Measurements from ENCODE around the gene TGM1. TPM values are rescaled to one million over a fixed set of nuclear protein-coding genes. Genes with fewer than 3 reads are reported as not detected.
"Not testable (repeated sequence)": the region's sequence is repeated elsewhere in the genome, so short reads cannot be mapped to it uniquely, and the experiment has no call there.

Gene TGM1
- polyA plus RNA-seq, 3 donors: 1.2 to 1.9 (median 1.2) TPM

- peak; percentile 90 to 94 (median 92) for DNase-seq (ENCODE audit: low read depth in 3 of 3, low spot score in 2 of 3)
Measured at GRCh38 chr14:24212924-24213865, 49.8 kb downstream of the TGM1 start, which contains the start of gene CHMP4A. CHMP4A (minus strand) TSS chr14:24213488; CDS start chr14:24213439, 49 bp downstream.

- no peak for DNase-seq (ENCODE audit: low read depth in 3 of 3, low spot score in 2 of 3)
Measured at GRCh38 chr14:24211311-24211710, 51.7 kb downstream of the TGM1 start.

- DNase-seq (ENCODE audit: low read depth in 3 of 3, low spot score in 2 of 3): no peak
Measured at GRCh38 chr14:24207625-24208024, 55.4 kb downstream of the TGM1 start.

GRCh38 chr14:24207104-24207551 lies 55.8 kb downstream of the TGM1 start:
- DNase-seq (ENCODE audit: low read depth in 3 of 3, low spot score in 2 of 3): no peak

GRCh38 chr14:24206260-24207103 lies 56.5 kb downstream of the TGM1 start:
- DNase-seq (ENCODE audit: low read depth in 3 of 3, low spot score in 2 of 3): no peak

- DNase-seq (ENCODE audit: low read depth in 3 of 3, low spot score in 2 of 3): no peak
Measured at GRCh38 chr14:24204163-24205146, 58.5 kb downstream of the TGM1 start.

- not testable (repeated sequence) for DNase-seq (ENCODE audit: low read depth in 3 of 3, low spot score in 2 of 3)
Measured at GRCh38 chr14:24203249-24203886, 59.6 kb downstream of the TGM1 start.

- DNase-seq (ENCODE audit: low read depth in 3 of 3, low spot score in 2 of 3): not testable (repeated sequence)
Measured at GRCh38 chr14:24202538-24202937, 60.4 kb downstream of the TGM1 start.

Other genes starting within 250 kb of the TGM1 start
- gene CARMIL3, start 211.2 kb downstream of the TGM1 start, polyA plus RNA-seq (ENCODE audit: insufficient read length in 3 of 3): 1 to 10 TPM; 1.0 to 2.0 (median 1.4) TPM
- not detected for gene CPNE6, start 191.6 kb downstream of the TGM1 start, polyA plus RNA-seq (ENCODE audit: insufficient read length in 3 of 3)
- 10 to 100 TPM; 25.5 to 32.6 (median 27.3) TPM for gene PCK2, start 168.9 kb downstream of the TGM1 start, polyA plus RNA-seq (ENCODE audit: insufficient read length in 3 of 3)
- gene DCAF11, start 148.4 kb downstream of the TGM1 start, polyA plus RNA-seq (ENCODE audit: insufficient read length in 3 of 3): 10 to 100 TPM; 75.4 to 83.3 (median 77.3) TPM
- gene NRL, start 148.2 kb downstream of the TGM1 start, polyA plus RNA-seq (ENCODE audit: insufficient read length in 3 of 3): 1 to 10 TPM; 1.8 to 3.7 (median 2.9) TPM
- under 1 TPM; 0.68 to 0.86 (median 0.79) TPM for gene FITM1, start 132.5 kb downstream of the TGM1 start, polyA plus RNA-seq (ENCODE audit: insufficient read length in 3 of 3)
- 100 to 1,000 TPM; 216 to 231 (median 224) TPM for gene PSME1, start 127.0 kb downstream of the TGM1 start, polyA plus RNA-seq (ENCODE audit: insufficient read length in 3 of 3)
- gene EMC9, start 121.6 kb downstream of the TGM1 start, polyA plus RNA-seq (ENCODE audit: insufficient read length in 3 of 3): 10 to 100 TPM; 11.9 to 20.1 (median 15.3) TPM
- 100 to 1,000 TPM; 165 to 179 (median 171) TPM for gene PSME2, start 116.6 kb downstream of the TGM1 start, polyA plus RNA-seq (ENCODE audit: insufficient read length in 3 of 3)
- gene RNF31, start 115.7 kb downstream of the TGM1 start, polyA plus RNA-seq (ENCODE audit: insufficient read length in 3 of 3): 10 to 100 TPM; 41.5 to 46.9 (median 43.4) TPM
- 10 to 100 TPM; 56.8 to 60.1 (median 57.5) TPM for gene IRF9, start 101.9 kb downstream of the TGM1 start, polyA plus RNA-seq (ENCODE audit: insufficient read length in 3 of 3)
- gene REC8, start 91.1 kb downstream of the TGM1 start, polyA plus RNA-seq (ENCODE audit: insufficient read length in 3 of 3): 10 to 100 TPM; 47.5 to 51.6 (median 50.0) TPM
- gene IPO4, start 74.4 kb downstream of the TGM1 start, polyA plus RNA-seq (ENCODE audit: insufficient read length in 3 of 3): 10 to 100 TPM; 31.4 to 35.6 (median 33.1) TPM
- gene TM9SF1, start 67.7 kb downstream of the TGM1 start, polyA plus RNA-seq (ENCODE audit: insufficient read length in 3 of 3): 10 to 100 TPM; 36.9 to 40.9 (median 39.0) TPM
- gene TSSK4, start 57.5 kb downstream of the TGM1 start, polyA plus RNA-seq (ENCODE audit: insufficient read length in 3 of 3): 1 to 10 TPM; 3.2 to 4.1 (median 4.0) TPM
- 10 to 100 TPM; 50.7 to 61.2 (median 55.7) TPM for gene CHMP4A, start 49.7 kb downstream of the TGM1 start, polyA plus RNA-seq (ENCODE audit: insufficient read length in 3 of 3)
- 10 to 100 TPM; 10.2 to 12.9 (median 12.5) TPM for gene MDP1, start 47.1 kb downstream of the TGM1 start, polyA plus RNA-seq (ENCODE audit: insufficient read length in 3 of 3)
- 100 to 1,000 TPM; 253 to 284 (median 266) TPM for gene NEDD8, start 30.8 kb downstream of the TGM1 start, polyA plus RNA-seq (ENCODE audit: insufficient read length in 3 of 3)
- 100 to 1,000 TPM; 105 to 133 (median 125) TPM for gene GMPR2, start 30.2 kb downstream of the TGM1 start, polyA plus RNA-seq (ENCODE audit: insufficient read length in 3 of 3)
- gene TINF2, start 20.6 kb downstream of the TGM1 start, polyA plus RNA-seq (ENCODE audit: insufficient read length in 3 of 3): 10 to 100 TPM; 64.3 to 71.3 (median 67.3) TPM
- gene RABGGTA, start 8.4 kb upstream of the TGM1 start, polyA plus RNA-seq (ENCODE audit: insufficient read length in 3 of 3): 10 to 100 TPM; 18.2 to 19.0 (median 18.5) TPM
- gene DHRS1, start 36.6 kb upstream of the TGM1 start, polyA plus RNA-seq (ENCODE audit: insufficient read length in 3 of 3): 10 to 100 TPM; 38.6 to 45.5 (median 42.6) TPM
- gene NOP9, start 36.7 kb upstream of the TGM1 start, polyA plus RNA-seq (ENCODE audit: insufficient read length in 3 of 3): 10 to 100 TPM; 26.2 to 26.6 (median 26.4) TPM
- gene CIDEB, start 44.8 kb upstream of the TGM1 start, polyA plus RNA-seq (ENCODE audit: insufficient read length in 3 of 3): 10 to 100 TPM; 28.5 to 29.4 (median 28.9) TPM
- 1 to 10 TPM; 1.8 to 2.2 (median 1.9) TPM for gene LTB4R2, start 47.0 kb upstream of the TGM1 start, polyA plus RNA-seq (ENCODE audit: insufficient read length in 3 of 3)
- 1 to 10 TPM; 2.4 to 2.9 (median 2.9) TPM for gene LTB4R, start 48.3 kb upstream of the TGM1 start, polyA plus RNA-seq (ENCODE audit: insufficient read length in 3 of 3)
- gene ADCY4, start 71.9 kb upstream of the TGM1 start, polyA plus RNA-seq (ENCODE audit: insufficient read length in 3 of 3): 10 to 100 TPM; 12.8 to 23.7 (median 17.2) TPM
- gene RIPK3, start 76.8 kb upstream of the TGM1 start, polyA plus RNA-seq (ENCODE audit: insufficient read length in 3 of 3): 1 to 10 TPM; 2.3 to 3.6 (median 3.1) TPM
- gene NFATC4, start 105.0 kb upstream of the TGM1 start, polyA plus RNA-seq (ENCODE audit: insufficient read length in 3 of 3): 10 to 100 TPM; 45.0 to 50.5 (median 49.7) TPM
- gene NYNRIN, start 135.8 kb upstream of the TGM1 start, polyA plus RNA-seq (ENCODE audit: insufficient read length in 3 of 3): 10 to 100 TPM; 40.3 to 47.7 (median 40.4) TPM
- gene CBLN3, start 166.5 kb upstream of the TGM1 start, polyA plus RNA-seq (ENCODE audit: insufficient read length in 3 of 3): 1 to 10 TPM; 2.2 to 3.0 (median 2.6) TPM
- gene KHNYN, start 166.8 kb upstream of the TGM1 start, polyA plus RNA-seq (ENCODE audit: insufficient read length in 3 of 3): 10 to 100 TPM; 41.0 to 42.4 (median 41.1) TPM
- 10 to 100 TPM; 49.7 to 54.8 (median 51.9) TPM for gene SDR39U1, start 179.6 kb upstream of the TGM1 start, polyA plus RNA-seq (ENCODE audit: insufficient read length in 3 of 3)
- under 1 TPM in 2 of 3 donors, not detected in 1; 0.26 to 0.38 TPM for gene CMA1, start 245.1 kb upstream of the TGM1 start, polyA plus RNA-seq (ENCODE audit: insufficient read length in 3 of 3)